Measurements from ENCODE around the gene MYEF2.

The MYEF2 gene, protein sequence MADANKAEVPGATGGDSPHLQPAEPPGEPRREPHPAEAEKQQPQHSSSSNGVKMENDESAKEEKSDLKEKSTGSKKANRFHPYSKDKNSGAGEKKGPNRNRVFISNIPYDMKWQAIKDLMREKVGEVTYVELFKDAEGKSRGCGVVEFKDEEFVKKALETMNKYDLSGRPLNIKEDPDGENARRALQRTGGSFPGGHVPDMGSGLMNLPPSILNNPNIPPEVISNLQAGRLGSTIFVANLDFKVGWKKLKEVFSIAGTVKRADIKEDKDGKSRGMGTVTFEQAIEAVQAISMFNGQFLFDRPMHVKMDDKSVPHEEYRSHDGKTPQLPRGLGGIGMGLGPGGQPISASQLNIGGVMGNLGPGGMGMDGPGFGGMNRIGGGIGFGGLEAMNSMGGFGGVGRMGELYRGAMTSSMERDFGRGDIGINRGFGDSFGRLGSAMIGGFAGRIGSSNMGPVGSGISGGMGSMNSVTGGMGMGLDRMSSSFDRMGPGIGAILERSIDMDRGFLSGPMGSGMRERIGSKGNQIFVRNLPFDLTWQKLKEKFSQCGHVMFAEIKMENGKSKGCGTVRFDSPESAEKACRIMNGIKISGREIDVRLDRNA

DNA sequence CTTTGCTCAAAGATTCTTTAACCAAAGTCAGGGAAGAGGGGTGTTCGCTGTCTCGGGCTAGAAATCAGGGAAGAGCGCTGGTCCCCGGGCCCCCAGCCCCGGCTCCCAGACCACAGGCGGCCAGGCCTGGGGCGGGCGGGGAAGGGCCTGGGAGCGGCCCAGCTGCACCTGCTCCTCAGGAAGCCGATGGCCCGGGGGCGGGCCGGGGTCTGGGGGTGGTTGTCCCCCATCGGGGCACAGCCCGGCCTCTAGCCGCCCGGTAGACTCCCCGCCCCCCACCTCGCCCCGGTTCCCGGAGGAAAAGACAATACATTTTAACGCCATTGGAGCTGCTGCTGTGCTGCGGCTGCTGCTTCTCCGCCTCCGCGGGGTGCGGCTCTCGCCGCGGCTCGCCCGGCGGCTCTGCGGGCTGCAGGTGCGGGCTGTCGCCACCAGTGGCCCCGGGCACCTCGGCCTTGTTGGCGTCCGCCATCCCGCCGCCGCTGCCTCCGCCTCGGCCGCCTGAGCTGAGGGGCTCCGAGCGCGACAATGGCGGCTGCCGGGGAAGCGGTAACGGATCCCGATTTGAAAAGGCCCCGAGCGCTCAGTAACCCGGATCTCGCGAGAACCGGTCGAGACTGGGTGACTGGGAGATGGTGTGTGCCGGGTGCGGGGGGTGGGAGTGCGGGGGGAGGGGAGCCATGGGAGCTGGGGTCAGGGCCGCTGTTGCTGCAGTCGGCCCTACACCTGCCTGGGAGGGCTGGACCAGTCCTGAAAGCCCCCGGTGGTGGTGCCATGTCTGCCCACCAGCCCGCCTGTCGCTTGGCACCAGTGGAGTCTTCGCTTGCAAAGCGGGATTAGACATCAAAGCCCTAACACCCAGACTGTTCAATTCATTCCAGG lies at the start of gene MYEF2:
Gene MYEF2, minus strand, starts transcription at position 530 of the 882 bp plus-strand sequence. Its CDS starts 58 bp downstream, at position 472.
- DNase-seq (ENCODE audit: low read depth), result peak; percentile 60

DNA sequence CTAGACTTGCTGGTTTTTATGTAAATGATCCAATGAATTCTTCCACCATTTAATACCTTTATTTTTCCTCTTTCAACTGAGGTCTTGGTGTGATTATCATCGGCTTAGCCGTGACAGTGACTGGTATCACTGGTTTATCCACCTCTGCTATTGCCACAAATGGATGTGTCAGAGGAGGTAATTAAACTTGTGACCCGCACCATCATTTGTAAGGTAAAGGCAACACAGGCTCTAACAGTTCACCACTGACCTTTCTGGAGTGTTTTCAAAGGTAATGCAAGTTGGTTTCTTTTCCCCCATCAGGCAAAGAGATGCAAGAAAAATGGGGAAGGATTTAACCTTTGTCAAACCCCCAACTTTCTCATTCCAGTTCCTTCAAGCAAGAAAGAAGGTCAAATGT lies 47.7 kb upstream of the MYEF2 start:
- DNase-seq (ENCODE audit: low read depth), result no peak

DNA sequence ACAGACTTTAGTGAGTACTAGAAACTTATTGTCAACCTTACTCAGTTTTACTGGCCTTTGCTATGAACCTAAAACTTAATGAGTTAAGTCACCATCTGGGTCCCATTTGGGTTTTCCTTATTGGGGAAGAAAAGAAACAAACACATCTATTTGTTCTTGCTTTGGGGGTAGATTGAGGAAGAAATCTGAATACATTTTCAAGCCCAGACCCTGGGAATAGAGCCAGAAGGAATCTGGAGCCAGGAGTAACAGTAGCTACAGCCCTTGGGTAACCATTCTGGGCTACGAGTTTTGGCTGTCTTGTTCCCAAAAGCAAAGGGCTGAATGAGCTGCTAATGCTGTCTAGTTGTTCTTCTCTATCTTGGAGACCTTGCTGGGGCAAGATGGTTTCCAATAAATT lies 44.5 kb upstream of the MYEF2 start:
- DNase-seq (ENCODE audit: low read depth), result no peak

DNA sequence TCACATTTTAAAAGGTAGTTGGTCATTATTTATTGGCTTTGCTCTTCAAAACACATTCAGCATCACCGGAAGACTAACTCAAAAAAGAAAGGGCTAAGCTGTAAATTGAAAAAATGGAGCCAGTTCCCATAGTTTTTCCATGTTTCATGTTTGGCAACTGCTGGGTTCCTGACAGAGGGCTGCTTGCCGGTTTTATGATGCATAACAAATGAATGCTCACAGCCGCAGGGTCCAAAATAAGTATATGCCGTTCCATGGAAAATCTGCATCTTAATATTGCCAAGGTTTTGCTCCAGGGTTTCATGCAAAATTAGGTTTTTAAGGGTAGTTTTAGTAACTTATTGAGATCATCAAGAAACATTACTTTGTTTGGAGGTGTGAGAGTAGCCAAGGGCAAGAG lies 43.8 kb upstream of the MYEF2 start:
- DNase-seq (ENCODE audit: low read depth), result no peak

DNA sequence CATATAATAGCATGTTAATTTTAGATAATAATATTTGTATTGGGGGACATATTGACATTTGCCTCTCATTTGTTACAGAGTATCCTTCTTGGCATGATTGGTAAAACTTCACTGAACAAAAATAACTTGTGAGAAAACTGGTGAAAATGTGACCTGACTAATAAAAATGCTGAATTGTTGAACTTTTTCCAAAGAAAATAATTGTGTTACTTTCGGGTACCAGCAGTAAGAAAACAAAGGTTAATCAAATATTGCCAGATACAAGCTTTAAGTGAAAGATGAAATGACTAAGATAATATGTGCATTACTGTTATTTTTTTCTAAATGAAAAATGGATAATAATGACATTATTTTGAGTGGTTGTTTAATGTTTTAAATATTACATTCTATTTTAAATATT lies 43.2 kb upstream of the MYEF2 start:
- no peak for DNase-seq (ENCODE audit: low read depth)

DNA sequence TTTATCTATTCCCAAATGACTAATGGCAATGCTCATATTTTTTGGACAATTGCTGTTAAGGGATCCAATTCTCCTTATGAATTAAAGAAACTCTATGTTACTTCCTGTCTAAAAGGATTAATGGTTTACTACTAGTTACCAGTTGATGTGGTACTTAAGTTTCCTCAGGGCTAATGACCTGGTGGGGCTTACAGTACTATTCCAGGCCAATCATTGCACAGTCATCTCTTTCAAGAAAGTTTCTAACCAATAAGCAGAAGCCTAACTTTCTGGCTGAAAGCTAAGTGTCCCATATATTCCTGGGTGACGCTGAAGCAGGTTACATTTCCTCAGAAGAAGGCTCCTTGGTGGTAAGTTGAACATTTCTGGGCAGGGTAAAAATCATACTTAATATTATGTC lies 27.9 kb upstream of the MYEF2 start, which contains the start of gene SLC12A1:
Gene SLC12A1, plus strand, starts transcription at position 322 of the 400 bp plus-strand sequence. CDS start 1,418 bp downstream, outside the sequence.
- no peak for DNase-seq (ENCODE audit: low read depth)

DNA sequence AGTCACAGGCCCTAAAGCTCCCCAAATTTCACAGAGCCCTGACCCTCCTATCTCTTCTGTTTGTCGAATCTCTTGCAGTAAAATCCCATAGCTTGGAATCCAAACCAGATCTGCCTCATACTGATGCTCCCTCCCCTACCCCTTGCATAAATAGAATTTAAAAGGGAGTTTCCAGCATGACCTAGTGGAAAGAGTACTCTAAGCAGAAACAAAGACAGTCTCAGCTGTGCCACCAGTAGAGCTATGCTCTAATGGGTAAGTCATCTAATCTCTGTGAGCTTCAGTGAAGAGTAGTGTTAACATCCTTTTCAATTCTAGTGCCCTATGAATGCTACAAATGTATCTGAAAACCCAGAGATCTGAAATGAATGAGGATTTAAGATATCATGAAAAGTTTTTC lies 24.0 kb upstream of the MYEF2 start:
- DNase-seq (ENCODE audit: low read depth), result no peak

DNA sequence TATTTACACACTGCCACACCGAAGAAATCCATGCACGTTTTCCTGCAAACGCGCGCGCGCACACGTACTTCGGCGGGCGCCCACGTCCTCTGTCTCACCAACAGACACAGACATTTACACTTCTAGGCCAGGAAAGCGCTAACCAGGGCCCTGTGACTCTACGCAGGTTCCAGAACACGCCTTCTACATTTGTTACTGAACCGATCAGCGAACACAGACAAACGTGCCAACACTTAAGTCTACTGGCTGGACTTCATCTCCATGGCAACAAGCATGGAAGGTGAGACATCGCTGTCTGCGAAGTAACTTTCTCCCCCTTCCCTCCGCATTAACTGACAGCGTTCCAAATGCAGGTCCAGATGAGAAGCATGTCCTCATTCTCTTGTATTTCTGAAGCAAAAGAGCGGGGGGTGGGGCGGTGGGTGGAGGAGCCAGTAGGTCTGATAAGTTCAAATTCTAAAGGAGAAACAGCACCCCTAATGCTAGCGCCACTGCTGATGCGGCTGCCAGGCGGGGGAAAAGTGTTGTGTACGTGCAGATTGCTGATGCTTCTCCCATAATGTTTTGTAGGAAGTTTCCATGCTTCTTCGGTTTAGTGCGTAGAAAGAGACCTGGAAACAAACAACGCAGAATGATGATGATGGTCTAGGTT lies 13.6 kb upstream of the MYEF2 start, which contains the start of gene CTXN2:
Gene CTXN2, plus strand, starts transcription at position 92 of the 652 bp plus-strand sequence. CDS start 9,636 bp downstream, outside the sequence.
- no peak for DNase-seq (ENCODE audit: low read depth)

DNA sequence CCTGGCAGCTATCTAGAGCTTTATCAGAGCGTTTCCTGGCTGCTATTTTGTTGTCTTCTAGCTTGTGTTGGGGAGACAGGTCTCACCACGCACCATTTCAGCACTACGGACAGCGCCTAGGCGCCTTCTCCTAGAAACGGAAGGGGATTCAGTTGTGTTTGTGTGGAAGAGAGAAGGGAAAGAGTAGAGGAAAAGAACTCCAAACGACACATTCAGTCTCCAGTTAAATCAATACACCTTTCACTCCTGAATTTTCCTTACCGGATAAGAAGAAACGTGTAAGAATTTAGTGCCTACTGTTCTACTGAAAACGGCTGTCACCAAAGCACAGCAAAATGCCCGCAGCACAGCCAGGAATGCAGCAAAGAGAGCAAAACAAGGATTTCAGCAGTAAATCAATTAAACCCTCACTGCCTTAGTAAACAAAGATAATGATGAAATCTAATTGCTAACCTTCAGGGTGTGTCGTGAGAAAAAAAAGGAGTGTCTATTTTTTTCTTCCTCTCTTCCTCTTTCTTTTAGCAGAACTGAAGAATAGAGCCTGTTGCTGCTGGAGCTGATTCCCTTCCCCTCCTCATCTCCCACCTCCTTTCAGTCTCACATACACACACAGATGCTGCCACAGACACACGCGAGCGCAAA lies 13.0 kb upstream of the MYEF2 start:
- no peak for DNase-seq (ENCODE audit: low read depth)

DNA sequence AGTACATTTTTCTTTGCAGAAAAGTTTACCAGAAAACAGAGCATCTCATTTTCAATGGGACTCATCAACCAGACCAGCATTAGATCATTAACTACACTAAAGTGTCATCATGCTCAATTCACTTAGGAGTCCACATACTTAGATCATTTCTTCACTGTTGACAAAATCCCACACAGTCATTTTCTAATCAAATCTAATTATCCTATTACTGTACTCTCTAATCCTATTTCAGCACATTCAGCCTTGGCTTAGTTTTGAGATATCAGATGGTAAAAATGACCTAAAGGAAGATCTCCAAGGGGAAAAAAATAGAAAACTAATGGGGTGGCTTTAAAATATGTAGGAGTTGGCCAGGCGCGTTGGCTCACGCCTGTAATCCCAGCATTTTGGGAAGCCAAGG lies 8.2 kb upstream of the MYEF2 start:
- no peak for DNase-seq (ENCODE audit: low read depth)

DNA sequence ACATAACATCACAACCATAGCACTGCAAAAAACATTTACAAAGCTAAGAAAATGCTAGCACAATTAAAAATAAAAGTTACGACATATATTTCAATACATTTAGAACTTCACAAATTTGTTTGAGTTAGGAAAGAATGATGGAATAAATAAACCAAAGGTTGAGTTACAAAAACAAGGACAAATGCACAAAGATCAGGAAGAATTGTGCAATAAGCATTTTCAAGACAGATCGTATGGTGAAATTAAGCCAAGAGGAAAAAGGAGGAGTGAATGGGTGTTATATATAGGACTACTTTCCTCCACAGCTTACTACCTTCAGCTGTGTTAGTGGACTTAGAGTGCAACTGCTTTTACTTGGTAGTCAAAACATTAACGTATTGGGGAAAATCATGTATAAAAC lies 7.4 kb upstream of the MYEF2 start:
- DNase-seq (ENCODE audit: low read depth), result no peak

DNA sequence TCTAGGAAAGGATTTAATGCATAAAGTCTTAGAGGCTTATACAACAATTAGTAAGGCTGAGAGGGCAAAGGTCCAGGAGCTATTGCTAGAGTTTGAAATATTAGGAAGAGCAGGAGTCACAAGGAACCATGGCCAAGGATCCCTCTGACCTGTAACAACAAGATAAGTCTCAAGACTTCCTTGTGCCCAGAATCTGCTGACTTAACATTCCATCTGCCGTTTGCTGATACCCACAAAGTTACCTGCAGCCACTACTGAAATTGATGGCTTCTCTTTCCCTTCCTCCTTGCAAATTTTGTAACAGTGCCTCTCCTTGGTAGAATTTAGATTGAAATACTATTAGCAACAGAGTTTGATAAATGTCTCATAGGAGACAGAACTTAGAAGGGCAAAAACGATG lies 4.7 kb upstream of the MYEF2 start:
- no peak for DNase-seq (ENCODE audit: low read depth)

DNA sequence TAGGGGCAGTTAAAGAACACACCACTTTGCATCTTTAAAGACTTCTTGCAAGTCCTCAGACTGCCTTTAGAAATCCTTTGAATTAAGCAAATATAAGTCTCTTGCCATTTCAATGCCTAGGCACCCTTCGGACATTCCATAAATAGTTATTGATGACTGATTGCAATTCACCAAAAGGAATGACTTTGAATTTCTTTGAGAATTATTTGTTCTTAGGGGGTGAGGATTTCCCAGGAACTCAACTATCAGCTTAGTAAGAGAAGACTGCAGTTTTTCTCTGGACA lies 495 bp upstream of the MYEF2 start:
- no peak for DNase-seq (ENCODE audit: low read depth)

DNA sequence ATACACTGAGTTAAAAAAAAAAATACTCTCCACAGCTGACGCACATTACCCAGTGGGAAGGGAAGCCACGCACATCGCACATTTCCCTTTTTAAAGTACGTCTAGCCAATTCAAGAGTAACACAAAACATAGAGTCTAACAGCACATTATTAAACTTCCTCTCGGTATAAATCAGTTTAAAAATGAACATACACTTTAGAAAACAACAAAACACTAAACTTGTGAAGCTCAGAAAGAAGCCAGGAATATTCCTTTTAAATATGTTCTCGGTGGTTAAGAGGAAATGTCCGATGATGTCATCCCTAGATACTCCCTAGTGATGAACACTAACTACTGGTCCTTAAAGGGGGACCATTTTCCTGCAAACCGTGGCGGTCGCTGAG lies 721 bp downstream of the MYEF2 start:
- no peak for DNase-seq (ENCODE audit: low read depth)

DNA sequence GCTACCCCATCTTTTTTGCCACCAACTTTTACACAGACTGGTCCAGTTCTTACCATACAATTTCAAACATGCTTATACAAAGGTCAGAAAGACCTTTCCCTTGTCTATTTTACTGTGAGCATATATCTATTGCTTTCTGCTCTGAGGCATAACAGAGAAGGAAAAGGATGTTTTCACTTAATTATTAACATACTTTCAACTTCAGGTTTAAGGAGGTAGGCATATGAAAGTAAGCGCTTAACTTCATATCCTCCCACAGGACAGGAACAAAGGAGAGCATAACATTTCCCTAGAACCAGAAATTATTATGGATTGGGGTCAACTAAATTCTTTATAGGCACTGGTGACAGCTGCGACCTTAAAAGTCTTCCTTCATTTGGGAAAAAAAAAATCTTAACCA lies 1.1 kb downstream of the MYEF2 start:
- no peak for DNase-seq (ENCODE audit: low read depth)

DNA sequence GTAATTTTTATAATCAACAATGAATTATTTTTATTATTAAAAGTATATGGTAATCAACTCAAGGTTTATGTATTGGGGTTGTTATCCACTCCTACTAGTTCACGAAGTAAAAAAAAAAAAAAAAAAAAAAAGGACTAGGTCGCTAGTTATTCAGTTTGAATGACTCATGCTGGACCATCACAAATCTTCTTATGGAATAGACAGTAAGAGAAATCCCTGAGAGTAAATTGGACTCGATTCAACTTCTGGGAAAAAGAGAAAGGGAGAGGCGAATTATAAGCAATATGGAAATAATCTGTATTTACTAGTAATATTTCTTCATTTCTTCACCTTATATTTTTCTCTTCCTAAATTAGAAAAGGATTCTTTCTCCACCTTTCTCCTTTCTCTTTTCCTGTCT lies 2.0 kb downstream of the MYEF2 start:
- no peak for DNase-seq (ENCODE audit: low read depth)

DNA sequence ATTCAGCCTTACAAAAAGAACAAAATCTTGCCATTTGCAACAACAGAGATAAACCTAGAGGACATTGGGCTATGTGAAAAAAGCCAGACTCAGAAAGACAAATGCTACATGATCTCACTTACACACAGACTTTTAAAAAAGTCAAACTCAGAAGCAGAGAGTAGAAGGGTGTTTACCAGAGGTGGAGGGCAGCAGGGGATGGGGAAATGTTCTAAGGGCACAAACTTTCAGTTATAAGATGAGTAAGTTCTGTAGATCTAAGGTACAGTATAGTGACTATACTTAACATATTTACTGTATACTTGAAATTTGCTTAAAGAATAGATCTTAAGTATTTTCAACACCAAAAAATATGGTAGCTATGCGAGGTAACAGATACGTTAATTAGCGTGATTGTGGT lies 3.0 kb downstream of the MYEF2 start:
- no peak for DNase-seq (ENCODE audit: low read depth)

DNA sequence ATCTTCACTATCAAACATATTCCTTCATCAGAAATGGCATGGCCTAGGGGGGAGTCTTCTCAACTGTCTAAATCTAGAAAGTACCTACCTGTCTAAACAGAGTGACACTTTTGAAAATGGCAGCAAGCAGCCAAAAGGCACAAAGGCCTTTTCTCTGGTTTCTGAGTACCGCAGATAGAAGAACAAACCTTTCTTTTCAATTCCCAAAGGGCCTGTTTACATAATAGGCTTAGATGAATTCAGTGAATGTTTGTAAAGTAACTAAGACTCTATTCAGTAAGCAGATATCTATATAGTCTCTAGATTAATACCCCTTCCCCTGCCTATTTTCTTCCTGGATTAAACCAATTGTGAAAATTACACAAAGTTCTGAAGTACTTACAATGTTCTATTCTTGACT lies 7.1 kb downstream of the MYEF2 start:
- DNase-seq (ENCODE audit: low read depth), result no peak

DNA sequence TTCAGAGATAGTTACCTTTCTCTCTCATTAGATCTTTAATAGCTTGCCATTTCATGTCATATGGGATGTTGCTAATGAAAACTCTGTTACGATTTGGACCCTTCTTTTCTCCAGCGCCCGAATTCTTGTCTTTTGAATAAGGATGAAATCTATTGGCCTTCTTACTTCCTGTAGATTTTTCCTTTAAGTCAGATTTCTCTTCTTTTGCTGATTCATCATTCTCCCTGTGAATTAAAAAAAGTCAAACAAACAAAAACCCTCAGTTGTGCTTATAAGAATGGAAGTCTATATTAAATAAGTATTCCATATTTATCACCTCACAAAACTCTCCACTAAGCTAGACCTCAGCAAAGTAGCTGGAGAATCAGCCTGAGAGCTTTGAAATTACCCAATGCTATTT lies 9.5 kb downstream of the MYEF2 start:
- DNase-seq (ENCODE audit: low read depth), result no peak

DNA sequence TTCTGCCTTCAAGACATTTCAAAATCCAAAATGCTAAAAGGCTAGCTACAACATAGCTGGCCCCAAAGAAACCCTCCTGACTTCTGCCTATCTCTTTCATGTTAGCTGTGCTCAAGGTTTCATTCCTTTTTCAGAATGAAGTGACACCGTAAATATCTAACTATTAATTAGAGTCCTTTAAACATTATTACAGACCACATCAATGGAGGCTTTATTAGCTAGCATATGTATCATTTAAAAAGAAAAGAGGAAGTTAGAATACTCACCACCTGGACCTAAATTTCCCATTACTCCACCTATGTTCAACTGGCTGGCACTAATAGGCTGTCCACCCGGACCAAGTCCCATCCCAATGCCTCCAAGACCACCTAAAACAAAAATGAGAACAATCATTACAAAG lies 24.6 kb downstream of the MYEF2 start:
- no peak for DNase-seq (ENCODE audit: low read depth)

DNA sequence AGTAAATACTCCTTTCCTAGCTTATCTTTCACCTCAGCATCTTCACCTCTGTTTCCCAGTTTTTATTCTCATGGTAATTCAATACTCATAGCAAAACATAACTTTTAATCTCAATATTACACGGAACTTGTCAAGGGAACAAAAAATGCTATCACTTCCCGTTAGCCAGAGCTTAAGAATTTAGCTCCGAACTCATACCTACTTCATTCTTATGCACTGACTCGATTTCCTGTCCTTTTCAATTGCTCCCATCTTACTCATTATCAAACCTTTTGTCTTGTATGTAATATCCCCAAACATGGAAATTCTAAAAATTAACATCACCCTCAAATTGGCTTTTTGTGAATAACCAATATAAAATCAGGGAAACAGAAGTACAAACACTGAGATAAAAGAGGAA lies 28.2 kb downstream of the MYEF2 start:
- DNase-seq (ENCODE audit: low read depth), result no peak

DNA sequence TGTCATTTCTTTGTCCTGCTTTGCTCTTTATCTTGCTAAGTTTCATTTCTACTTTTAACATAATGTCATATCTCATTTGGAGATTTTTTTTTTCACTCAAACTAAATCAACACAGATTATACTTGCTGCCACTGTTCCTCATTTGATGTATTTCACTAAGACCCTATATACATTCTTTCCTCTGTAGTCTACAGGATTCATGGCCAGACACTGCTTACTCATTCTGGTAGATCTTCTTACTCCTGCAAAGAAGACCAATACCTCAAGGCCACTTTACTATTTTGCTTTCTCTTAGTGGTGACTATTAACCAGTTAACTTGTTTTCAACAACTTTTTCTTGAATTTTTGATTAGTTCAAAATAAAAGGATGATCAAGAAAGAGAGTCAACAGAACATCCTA lies 30.7 kb downstream of the MYEF2 start:
- DNase-seq (ENCODE audit: low read depth), result no peak

All from activated T-cell treated with anti-CD3 and anti-CD28 coated beads for 24 hours (primary cell).